HepG2 (cell line): ENCODE measurements around the gene HECTD4. TPM values are rescaled to one million over a fixed set of nuclear protein-coding genes. Genes with fewer than 3 reads are reported as not detected.

Experiments
- ATAC-seq: fragments of 200-7000 bp; cut with Tn5 transposase; 3 replicates; pipeline ENCODE4 v1.9.1; 2020; ENCODE audit warnings: mild to moderate bottlenecking, moderate library complexity
- BruUV-seq: library from RNA; stranded (reverse); fragments of 400-500 nt; replicated peaks from 2 replicates; lab custom pipeline; 2021; lab: Mats Ljungman, UMichigan
- CTCF ChIA-PET: fragments of 300-600 bp; formaldehyde crosslinking; extraction: SDS; loops from one replicate; lab custom pipeline; 2021; ENCODE audit warnings: low total read pairs, inconsistent platforms, low intra/inter-chr PET ratio; lab: Yijun Ruan, JAX
- POLR2A ChIA-PET: fragments of 350-600 bp; sonication (Branson Sonifier 250); formaldehyde crosslinking; loops from one replicate; lab custom pipeline; 2020; ENCODE audit warnings: antibody characterized with exemption, inconsistent platforms; lab: Yijun Ruan, JAX
- DNase-seq: peaks from one replicate; pipeline ENCODE4 v3.0.0-alpha.2; 2015; ENCODE audit warnings: low spot score
- FAIRE-seq: peaks from 3 replicates; lab custom pipeline; 2011; peaks lifted over from hg19 to GRCh38; lab: Jason Lieb, UNC
- H2AFZ ChIP-seq: one replicate; pipeline ENCODE4 v1.6.1; 2011; ENCODE audit warnings: low read length, inconsistent platforms
- H3K27ac ChIP-seq: fragments of 300-600 bp; 3 replicates; pipeline ENCODE4 v1.8.0; 2011; ENCODE audit warnings: mixed run types, mild to moderate bottlenecking, mixed read lengths, low read length, inconsistent platforms; ENCODE audit not compliant: insufficient read depth; ENCODE audit errors: extremely low read length
- H3K27me3 ChIP-seq, 2 experiments: fragments of 200-600 bp in 1 of 2; 2 replicates in 1 of 2; 3 replicates in 1 of 2; pipeline versions ENCODE4 v1.6.0 to v1.8.0; 2011; ENCODE audit warnings: low read length in 2 of 2, mild to moderate bottlenecking in 2 of 2, moderate library complexity in 2 of 2, inconsistent platforms in 1 of 2; ENCODE audit not compliant: insufficient read depth in 2 of 2, control insufficient read depth in 1 of 2
- H3K36me3 ChIP-seq, 2 experiments: fragments of 200-600 bp in 1 of 2; replicated peaks in 1 of 2; 2 replicates in 1 of 2; 3 replicates in 1 of 2; pipeline versions ENCODE4 v1.5.1 to v1.8.0; 2011; ENCODE audit warnings: low read length in 2 of 2, inconsistent platforms in 1 of 2; ENCODE audit not compliant: insufficient read depth in 2 of 2, control insufficient read depth in 1 of 2
- H3K4me1 ChIP-seq: 2 replicates; pipeline ENCODE4 v1.5.1; 2012; ENCODE audit warnings: low read length, inconsistent platforms; ENCODE audit not compliant: insufficient read depth
- H3K4me2 ChIP-seq: 2 replicates; pipeline ENCODE4 v1.6.0; 2011; ENCODE audit warnings: low read depth, low read length, inconsistent platforms
- H3K4me3 ChIP-seq, 3 experiments: fragments of 200-600 bp in 1 of 3; sonication (generic), shearing (Covaris generic) in 1 of 3; replicated peaks in 1 of 3; 2 replicates each; pipeline ENCODE4 v1.5.1; 2011 to 2016; ENCODE audit warnings: low read length in 3 of 3, inconsistent platforms in 2 of 3, low read depth in 2 of 3, mild to moderate bottlenecking in 2 of 3, control low read depth in 1 of 3, mixed read lengths in 1 of 3; ENCODE audit not compliant: insufficient read depth in 1 of 3
- H3K79me2 ChIP-seq: one replicate; pipeline ENCODE4 v1.6.1; 2011; ENCODE audit warnings: low read length, inconsistent platforms; ENCODE audit not compliant: insufficient read depth
- H3K9ac ChIP-seq: 2 replicates; pipeline ENCODE4 v1.6.0; 2011; ENCODE audit warnings: mild to moderate bottlenecking, low read depth, low read length, inconsistent platforms; ENCODE audit not compliant: insufficient read depth
- H3K9me3 ChIP-seq: 2 replicates; pipeline ENCODE4 v1.5.1; 2012; ENCODE audit warnings: mild to moderate bottlenecking, low read length
- H4K20me1 ChIP-seq: 2 replicates; pipeline ENCODE4 v1.6.0; 2011; ENCODE audit warnings: inconsistent platforms, mild to moderate bottlenecking, low read length, moderate library complexity; ENCODE audit not compliant: insufficient read depth
- HIC2 ChIP-seq: sonication (generic); formaldehyde crosslinking; IDR thresholded peaks from 2 replicates; pipeline ENCODE4 v1.9.0; 2022; ENCODE audit warnings: low read depth, missing genetic modification reagents
- IRX3 ChIP-seq: sonication (generic); formaldehyde crosslinking; IDR thresholded peaks from 2 replicates; pipeline ENCODE4 v1.8.1; 2023; ENCODE audit warnings: mild to moderate bottlenecking, low read depth, missing genetic modification reagents, borderline replicate concordance
- KLF13 ChIP-seq: sonication (generic); formaldehyde crosslinking; IDR thresholded peaks from 2 replicates; pipeline ENCODE4 v1.4.0; 2020; ENCODE audit warnings: mild to moderate bottlenecking, missing genetic modification reagents
- MNT ChIP-seq: fragments of 450-650 bp; IDR thresholded peaks from 2 replicates; pipeline ENCODE4 v1.6.1; 2016
- PHF21A ChIP-seq: sonication (generic); formaldehyde crosslinking; IDR thresholded peaks from 2 replicates; pipeline ENCODE4 v1.5.0; 2020; ENCODE audit warnings: mild to moderate bottlenecking, missing genetic modification reagents
- RFX5 ChIP-seq: IDR thresholded peaks from 2 replicates; pipeline ENCODE4 v1.6.1; 2011; ENCODE audit warnings: low read depth, low read length, improper control_type of control experiment
- ZNF678 ChIP-seq: sonication (generic); formaldehyde crosslinking; IDR thresholded peaks from 2 replicates; pipeline ENCODE4 v1.4.0; 2020; ENCODE audit warnings: mild to moderate bottlenecking, missing genetic modification reagents
- WGBS: methylation state at CpG from one replicate; pipeline ENCODE4 v1.1.6; 2017; ENCODE audit warnings: low lambda C conversion rate; 5-methylcytosine and 5-hydroxymethylcytosine counted together
- in situ Hi-C: cut with HindIII; loops from 2 replicates; pipeline ENCODE4 v1.10.0; 2017; ENCODE audit warnings: low pct_unique_long_range_greater_than_20kb; ENCODE audit not compliant: extremely low pct_ligation_motif_present
- intact Hi-C: fragments of 100-400 bp; cut with micrococcal nuclease; formaldehyde crosslinking; loops from one replicate; pipeline ENCODE4 v1.10.0; 2022; ENCODE audit not compliant: unreplicated experiment
- polyA plus RNA-seq, 8 experiments: library from polyadenylated mRNA; depleted of rRNA in 3 of 8; stranded (reverse) in 7 of 8; unstranded in 1 of 8; fragments of >200 nt; fragmentation: Illumina TruSeq in 4 of 8; extraction: Trizol in 4 of 8; gene quantifications; 2 replicates each; pipeline versions ENCODE4 v1.2.1 to v1.2.3, GENCODE V29; 2011 to 2016; ENCODE audit warnings: low read depth in 4 of 8, missing spikeins in 1 of 8, mixed read lengths in 1 of 8; ENCODE audit not compliant: insufficient read depth in 1 of 8
- total RNA-seq, 5 experiments: library from RNA; depleted of rRNA; stranded (reverse); fragments of >200 nt; fragmentation: Illumina TruSeq; extraction: Trizol; gene quantifications; 2 replicates each; pipeline ENCODE4 v1.2.3, GENCODE V29; 2016; ENCODE audit warnings: low read depth in 1 of 5
- TF ChIP-seq, protein P1 (sequence below): sonication (generic); formaldehyde crosslinking; IDR thresholded peaks from 2 replicates; pipeline ENCODE4 v1.5.1; 2020; ENCODE audit warnings: missing genetic modification reagents, mild to moderate bottlenecking, borderline replicate concordance

The HECTD4 gene
- total and polyA plus RNA-seq, 2 of the 13 experiments (the other 11 are each of a cell fraction or from before 2014, with no cell fraction given), result 9.0 to 11.4 TPM

DNA sequence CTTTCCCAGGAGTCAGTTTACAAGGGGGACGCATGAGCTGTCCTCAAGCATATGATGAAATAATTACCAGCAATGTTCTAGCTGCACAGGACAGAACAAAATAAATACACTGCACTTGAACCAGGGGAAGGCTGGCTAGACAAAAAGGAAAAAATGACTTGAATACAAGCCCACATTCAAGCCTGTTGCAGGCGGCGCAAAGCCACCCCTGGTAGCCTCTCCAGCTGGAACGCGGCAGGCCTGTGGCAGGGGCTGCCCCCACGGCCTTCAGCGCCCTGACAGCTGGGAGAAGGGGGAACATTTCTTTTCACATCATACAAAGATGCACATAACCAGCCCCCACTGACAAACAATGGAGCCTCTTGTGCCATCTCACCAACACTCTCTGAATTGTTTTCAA lies 199.7 kb downstream of the HECTD4 start:
- Histone ChIP-seq H3K4me3 (no peak overlapping the region), H3K9me3 (no peaks in the 10 kb centered on the region), H2AFZ (no peak overlapping the region), H3K4me2 (no peak overlapping the region), H3K27me3 (no peaks in the 10 kb centered on the region)
- FAIRE-seq, result no peak
- BruUV-seq, result no TSS peak
- no peak for ATAC-seq
- TF ChIP-seq KLF13 (CRISPR knock-in tag), result no peak
- TF ChIP-seq PHF21A (CRISPR knock-in tag), result no peak
- TF ChIP-seq, all 625 proteins: peak for 0
- CTCF ChIA-PET, result no interaction called here
- no peak for DNase-seq
- no peak overlapping the region for H3K9ac ChIP-seq
- H4K20me1 ChIP-seq, result no peaks in the 10 kb centered on the region
- intact Hi-C loops (no loop called here), in situ Hi-C loops (no loop called here)
- 99% methylated on average over 7 of the region's 7 CpGs for WGBS
- no peak overlapping the region for H3K27ac ChIP-seq
- H3K79me2 ChIP-seq, result no peaks in the 10 kb centered on the region
- 0 out of 2 replicates have a peak, but pooled peaks cover 4% of the 10 kb centered on the region for H3K4me1 ChIP-seq
- POLR2A ChIA-PET, result no interaction called here
- H3K36me3 ChIP-seq, result peaks cover 4% of the 10 kb centered on the region in 2 experiments; a peak in 4 of 5 replicates

DNA sequence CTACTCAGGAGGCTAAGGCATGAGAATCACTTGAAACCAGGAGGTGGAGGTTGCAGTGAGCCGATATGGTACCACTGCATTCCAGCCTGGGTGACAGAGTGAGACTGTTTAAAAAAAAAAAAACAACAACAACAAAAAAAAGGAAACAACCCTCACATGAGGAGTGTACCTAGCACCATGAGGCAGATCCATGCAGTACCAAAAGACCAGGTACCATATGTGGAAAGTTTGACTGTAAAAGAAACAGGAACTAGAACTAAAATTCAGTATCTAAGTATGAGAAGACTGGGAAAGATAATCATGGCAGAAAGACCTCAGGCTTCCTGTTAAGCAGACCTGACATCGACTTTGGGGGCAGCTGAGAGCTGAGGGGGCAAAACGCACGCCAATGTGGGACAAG lies 201.8 kb downstream of the HECTD4 start:
- H3K4me2 ChIP-seq, result no peak overlapping the region
- TF ChIP-seq ZNF678 (CRISPR knock-in tag) (no peak), IRX3 (CRISPR knock-in tag) (no peak), MNT (0 out of 2 replicates have a peak, but pooled peaks have one; percentile 34), HIC2 (no peak), RFX5 (no peak)
- TF ChIP-seq, protein P1, sequence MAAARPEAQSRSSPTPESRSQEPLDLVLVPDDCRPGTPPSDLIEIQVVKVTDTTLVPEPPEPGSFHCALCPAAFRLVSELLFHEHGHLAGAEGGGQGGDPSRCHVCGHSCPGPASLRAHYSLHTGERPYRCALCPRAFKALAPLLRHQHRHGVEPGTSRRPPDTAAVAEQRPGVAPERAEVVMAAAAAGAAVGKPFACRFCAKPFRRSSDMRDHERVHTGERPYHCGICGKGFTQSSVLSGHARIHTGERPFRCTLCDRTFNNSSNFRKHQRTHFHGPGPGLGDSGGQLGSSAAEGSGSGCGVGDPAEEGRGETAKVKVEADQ (CRISPR knock-in tag), result no peak
- in situ Hi-C loops (no loop called here), intact Hi-C loops (no loop called here)
- FAIRE-seq (no peak), ATAC-seq (no peak), DNase-seq (no peak)
- ChIA-PET POLR2A (no interaction called here), CTCF (no interaction called here)
- H3K27ac ChIP-seq, result no peak overlapping the region
- BruUV-seq, result no TSS peak
- no peaks in the 10 kb centered on the region for H3K9me3 ChIP-seq
- H3K4me1 ChIP-seq, result 0 out of 2 replicates have a peak, but pooled peaks cover under 1% of the 10 kb centered on the region
- no peaks in the 10 kb centered on the region for H3K27me3 ChIP-seq
- no peaks in the 10 kb centered on the region for H3K79me2 ChIP-seq
- no peak overlapping the region for H3K4me3 ChIP-seq
- no peaks in the 10 kb centered on the region for H4K20me1 ChIP-seq
- 95% methylated on average over 4 of the region's 4 CpGs for WGBS
- H3K36me3 ChIP-seq, result peaks cover 6 to 15% of the 10 kb centered on the region in 2 experiments; a peak in 4 of 5 replicates
- H3K9ac ChIP-seq, result no peak overlapping the region
- no peak overlapping the region for H2AFZ ChIP-seq
